ENCODE results near the gene RGS10.

- TF ChIP-seq CTCF (IDR thresholded peaks at IDR 0.05) (no peak), POLR2A (IDR thresholded peaks at IDR 0.05) (no peak)
These were observed 61.9 kb downstream of the RGS10 start for GRCh38 chr10:119480667-119481066.
